ENCODE results near the gene CXADR.

- TF ChIP-seq, protein P1, sequence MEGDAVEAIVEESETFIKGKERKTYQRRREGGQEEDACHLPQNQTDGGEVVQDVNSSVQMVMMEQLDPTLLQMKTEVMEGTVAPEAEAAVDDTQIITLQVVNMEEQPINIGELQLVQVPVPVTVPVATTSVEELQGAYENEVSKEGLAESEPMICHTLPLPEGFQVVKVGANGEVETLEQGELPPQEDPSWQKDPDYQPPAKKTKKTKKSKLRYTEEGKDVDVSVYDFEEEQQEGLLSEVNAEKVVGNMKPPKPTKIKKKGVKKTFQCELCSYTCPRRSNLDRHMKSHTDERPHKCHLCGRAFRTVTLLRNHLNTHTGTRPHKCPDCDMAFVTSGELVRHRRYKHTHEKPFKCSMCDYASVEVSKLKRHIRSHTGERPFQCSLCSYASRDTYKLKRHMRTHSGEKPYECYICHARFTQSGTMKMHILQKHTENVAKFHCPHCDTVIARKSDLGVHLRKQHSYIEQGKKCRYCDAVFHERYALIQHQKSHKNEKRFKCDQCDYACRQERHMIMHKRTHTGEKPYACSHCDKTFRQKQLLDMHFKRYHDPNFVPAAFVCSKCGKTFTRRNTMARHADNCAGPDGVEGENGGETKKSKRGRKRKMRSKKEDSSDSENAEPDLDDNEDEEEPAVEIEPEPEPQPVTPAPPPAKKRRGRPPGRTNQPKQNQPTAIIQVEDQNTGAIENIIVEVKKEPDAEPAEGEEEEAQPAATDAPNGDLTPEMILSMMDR (IDR thresholded peaks at IDR 0.05; ENCODE audit: low read depth, low read length, missing input control): no peak
- no peak for TF ChIP-seq REST (IDR thresholded peaks at IDR 0.05)
- TF ChIP-seq, protein P2, sequence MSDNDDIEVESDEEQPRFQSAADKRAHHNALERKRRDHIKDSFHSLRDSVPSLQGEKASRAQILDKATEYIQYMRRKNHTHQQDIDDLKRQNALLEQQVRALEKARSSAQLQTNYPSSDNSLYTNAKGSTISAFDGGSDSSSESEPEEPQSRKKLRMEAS (IDR thresholded peaks at IDR 0.05): no peak
- TF ChIP-seq SP1 (IDR thresholded peaks at IDR 0.05): no peak
- TF ChIP-seq, protein P3, sequence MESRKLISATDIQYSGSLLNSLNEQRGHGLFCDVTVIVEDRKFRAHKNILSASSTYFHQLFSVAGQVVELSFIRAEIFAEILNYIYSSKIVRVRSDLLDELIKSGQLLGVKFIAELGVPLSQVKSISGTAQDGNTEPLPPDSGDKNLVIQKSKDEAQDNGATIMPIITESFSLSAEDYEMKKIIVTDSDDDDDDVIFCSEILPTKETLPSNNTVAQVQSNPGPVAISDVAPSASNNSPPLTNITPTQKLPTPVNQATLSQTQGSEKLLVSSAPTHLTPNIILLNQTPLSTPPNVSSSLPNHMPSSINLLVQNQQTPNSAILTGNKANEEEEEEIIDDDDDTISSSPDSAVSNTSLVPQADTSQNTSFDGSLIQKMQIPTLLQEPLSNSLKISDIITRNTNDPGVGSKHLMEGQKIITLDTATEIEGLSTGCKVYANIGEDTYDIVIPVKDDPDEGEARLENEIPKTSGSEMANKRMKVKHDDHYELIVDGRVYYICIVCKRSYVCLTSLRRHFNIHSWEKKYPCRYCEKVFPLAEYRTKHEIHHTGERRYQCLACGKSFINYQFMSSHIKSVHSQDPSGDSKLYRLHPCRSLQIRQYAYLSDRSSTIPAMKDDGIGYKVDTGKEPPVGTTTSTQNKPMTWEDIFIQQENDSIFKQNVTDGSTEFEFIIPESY (IDR thresholded peaks at IDR 0.05): no peak
- TF ChIP-seq TAF1 (conservative IDR thresholded peaks at IDR 0.05): no peak
- no peak for TF ChIP-seq ATF3 (IDR thresholded peaks at IDR 0.05)
- no peak for TF ChIP-seq HNF4G (IDR thresholded peaks at IDR 0.05)
- no peak for TF ChIP-seq RXRA (IDR thresholded peaks at IDR 0.05)
- TF ChIP-seq GABPA (IDR thresholded peaks at IDR 0.05 in 1 of 2, conservative IDR thresholded peaks at IDR 0.05 in 1 of 2): no peak
Observed at GRCh38 chr21:17612023-17612564, 99.3 kb downstream of the CXADR start.
